ENCODE measurements around the gene CHI3L2.
"Not testable (repeated sequence)": the region's sequence is repeated elsewhere in the genome, so short reads cannot be mapped to it uniquely, and the experiment has no call there.

The CHI3L2 gene

DNA sequence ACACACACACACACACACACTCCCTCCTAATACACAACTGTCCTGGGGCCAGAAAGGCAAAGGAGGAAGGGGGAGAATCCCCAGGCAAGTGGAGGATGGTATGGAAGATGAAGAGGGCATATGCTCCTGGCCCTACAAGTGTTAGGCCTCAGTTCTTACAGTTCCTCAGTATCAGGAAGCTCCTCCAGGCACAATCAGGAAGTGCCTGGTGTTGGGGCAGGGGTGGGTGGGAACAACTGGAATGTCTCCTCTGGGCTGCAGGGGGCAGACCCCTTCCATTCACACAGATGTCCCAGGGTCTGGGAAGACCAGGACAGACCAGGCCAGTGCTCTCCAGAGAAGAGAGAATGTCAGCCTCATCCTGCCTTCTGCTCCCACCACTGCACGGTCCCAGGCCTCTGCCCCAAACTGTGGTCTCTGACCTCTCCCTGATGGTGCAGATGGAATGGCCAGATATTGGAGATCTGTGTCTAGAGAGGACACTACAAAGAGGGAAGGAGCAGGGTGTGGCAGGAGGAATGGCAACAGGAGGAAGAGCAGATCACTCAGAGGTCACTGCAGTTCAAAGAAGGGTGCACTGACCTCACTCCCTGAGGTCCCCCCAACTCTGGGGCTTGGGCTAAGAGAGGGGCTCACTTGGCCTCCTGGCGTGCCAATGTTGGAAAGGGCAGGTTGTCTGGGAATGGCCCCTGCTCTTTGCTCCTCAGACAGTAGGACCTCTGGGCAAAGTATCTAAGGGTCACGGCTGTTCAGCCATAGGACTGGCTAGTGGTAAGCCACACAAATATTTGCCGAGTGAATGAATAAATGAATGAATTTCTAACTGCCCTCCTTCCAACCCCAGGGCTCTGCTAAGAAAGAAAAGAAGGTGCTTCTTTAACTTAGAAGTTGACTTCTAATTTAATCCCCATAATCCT is 24.5 kb upstream of the CHI3L2 start:
- ATAC-seq: no peak

DNA sequence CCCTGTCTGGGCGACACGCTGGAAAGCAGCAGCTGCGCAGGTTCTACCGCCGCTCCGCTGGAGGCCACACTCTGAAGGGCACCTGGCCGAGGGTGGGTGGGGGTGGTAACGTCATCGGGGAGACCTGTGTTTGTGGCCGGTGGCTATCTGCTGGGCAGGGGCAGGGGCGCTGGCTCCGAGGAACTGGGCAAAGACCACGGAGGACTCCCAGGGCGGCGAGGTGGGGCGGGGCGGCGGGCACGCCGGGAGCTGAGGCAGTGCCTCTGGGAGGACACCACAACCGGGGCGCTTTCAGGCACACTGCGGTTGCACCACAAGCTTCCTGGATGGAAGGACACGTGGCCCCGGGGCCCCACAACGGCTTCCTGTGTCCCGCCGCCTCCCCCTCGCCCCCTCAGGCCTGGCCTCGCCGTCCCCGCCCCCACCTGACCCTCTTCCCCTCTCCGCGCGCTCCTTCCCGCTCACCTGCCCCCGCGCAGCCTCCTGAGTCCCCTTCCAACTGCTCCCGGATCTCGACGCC is 23.8 kb upstream of the CHI3L2 start:
- ATAC-seq: peak; percentile 40 to 42

DNA sequence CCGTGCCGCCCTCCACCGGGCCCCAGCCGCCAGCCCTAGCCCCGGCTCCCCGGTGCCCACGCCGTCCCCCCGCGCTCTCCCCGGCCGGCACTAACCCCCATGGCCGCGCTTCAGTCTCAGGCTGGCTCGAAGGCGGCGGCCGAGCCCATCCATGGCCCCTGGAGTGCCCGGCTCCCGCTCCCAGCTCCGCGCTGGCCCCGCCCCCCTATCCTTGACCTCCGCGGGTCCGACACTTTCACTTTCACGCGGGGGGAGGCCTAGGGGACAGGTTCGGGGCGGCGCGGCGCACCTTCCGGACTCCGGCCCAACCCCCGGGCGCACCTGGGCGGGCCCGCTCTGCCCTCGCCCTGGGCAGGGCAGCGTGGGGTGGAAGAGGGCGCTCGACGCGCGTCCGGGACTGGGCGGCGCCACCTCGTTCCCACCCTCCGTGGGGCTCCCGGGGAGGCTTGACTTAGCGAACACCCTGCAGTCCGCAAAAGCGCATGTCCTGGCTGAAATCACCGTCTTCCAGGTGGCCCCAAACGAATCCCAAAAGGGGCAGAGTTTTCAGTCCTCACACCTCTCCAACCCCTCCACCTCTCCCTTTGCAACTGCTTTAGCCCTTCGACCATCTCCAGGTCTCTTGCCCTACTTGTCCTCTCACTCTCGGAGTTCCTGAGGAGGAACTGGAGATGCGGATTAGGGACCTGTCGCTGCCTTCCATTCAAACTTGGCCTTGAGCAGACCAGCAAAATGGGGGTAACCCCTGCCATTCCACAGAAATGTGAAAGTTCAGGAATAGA is 23.1 kb upstream of the CHI3L2 start:
- peak; percentile 59 to 65 for ATAC-seq

DNA sequence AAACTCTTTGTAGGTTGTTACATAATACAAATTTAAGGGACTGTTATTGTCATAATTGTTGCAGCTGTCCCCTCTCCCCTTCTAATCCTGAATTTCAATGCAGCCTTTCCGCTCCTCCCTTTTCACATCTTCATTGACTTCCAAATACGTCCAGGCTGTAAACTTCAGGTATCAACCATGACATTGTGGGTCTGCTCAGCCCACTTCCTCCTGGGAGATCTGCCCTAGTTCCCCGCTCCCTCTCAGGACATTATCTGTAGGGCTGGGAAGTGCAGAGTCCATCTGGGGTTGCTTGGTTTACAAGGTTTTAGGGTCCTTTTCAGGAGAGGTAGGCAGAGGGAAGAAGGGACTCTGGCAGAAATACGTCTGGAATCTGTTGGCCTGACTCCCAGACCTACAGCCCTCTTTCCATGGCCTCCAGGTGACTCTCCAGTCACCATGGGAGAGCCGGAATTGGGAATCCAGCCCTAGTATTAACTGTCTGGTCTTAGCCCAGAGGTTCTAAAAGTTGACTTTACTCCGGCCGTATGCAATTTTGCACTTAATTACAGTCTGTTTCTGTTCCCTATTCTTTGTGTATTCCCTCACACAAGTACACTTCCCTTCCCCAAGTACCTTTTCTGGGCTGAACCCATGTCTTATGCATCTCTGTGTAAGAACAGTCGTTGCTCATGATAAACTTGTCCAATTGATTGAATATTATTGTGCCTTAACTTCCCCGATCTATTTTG is 22.4 kb upstream of the CHI3L2 start:
- ATAC-seq: no peak

DNA sequence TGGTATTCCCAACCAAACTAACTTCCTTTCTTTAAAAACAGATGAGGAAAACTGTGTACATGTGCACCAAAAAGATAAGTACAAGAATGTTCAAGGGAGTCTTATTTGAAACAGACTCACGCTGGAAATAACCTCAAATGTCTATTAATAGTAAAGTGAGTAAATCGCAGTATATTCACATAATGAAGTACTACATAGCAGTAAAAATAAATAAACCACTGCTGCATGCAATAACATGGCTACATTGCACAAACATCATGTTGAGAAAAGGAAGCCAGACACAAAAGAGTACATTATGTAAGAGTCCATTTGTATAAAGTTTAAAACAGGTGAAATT is 21.8 kb upstream of the CHI3L2 start:
- no peak for ATAC-seq

DNA sequence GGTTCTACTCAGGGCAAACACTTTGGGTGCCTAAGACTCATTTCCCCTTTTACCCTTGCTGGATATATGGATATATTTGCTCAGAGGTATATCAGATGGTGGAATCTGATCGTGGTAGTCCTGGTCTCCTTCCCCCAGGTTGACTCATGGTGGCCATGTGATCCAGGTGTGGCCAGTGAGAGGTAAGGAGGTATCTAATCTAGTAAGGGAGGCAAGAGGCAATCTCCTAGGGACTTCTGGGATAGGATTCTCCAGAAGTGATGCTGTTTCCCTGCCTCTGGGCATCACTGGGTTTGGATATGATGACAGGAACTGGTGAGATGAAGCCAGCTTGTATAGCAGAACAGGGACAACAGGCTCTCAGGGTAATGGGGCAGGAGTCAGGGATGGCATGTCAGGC is 18.6 kb upstream of the CHI3L2 start:
- ATAC-seq: no peak

DNA sequence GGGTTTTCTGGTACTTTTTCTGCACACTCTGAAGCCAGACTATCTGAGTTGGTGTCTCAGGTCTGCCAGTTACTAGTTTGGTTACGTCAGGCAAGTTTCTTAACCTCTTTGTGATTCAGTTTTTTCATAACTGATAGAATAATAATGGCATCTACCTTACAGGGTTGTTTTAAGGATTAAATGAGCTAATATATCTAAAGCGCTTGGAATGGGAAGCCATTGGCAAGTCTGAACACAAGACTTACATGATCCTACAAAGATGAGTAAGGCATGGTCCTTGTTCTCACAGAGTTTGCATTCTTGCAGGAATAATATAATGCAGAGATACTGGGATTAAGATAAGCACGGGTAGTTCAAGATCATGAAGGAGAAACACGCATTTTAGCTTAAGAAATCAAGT is 17.9 kb upstream of the CHI3L2 start:
- no peak for ATAC-seq

DNA sequence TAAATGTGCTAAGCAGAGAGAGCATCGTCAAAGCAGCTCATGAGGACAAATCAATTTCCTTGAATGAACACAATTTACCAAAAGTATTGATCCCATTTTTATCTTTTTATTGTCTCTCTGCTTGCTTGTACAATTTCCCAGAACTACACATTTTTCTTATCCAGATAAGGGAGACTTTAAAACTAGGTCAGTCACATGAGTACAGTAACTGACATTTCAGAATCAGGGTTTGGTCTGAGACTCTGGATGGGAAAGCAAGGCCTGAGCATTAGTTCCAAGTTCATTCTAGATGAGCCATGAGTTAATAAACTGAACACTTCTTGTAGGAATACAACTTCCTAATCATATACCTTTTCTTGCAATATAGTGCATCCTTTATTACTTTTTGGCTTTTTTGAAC is 15.6 kb upstream of the CHI3L2 start:
- no peak for ATAC-seq

DNA sequence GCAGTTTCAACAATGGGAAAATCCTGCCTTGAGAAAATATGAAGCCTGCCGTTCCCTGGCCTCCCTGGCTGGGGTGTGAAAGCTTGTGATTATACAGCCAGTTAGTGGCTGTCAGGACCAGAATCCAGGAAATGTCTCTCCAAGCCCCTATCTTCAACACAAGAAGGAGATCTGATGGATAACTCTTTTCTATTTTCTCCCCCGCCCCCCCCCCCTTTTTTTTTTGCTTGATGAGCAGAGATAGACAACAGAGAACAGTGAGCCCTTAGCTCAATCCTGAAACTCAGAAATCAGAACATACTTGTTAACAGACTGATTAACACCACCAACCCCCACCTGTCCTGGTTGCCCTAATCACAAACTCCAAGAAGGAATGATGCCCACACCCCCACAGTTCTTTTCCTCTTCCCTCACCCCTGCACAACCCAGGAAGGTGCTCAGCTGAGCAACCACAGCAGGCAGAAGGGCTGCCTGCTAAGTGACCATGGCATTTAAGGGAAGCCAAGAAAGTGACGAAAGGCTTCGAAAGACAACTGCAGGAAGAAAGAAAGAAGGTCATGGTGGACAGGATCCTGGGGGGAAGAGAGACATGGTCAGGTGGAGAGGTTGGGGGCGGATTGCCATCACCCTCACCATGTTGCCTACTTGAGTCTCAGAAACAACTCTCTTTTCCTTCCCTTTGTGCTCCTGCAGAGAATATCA is 14.7 kb upstream of the CHI3L2 start:
- no peak for ATAC-seq

DNA sequence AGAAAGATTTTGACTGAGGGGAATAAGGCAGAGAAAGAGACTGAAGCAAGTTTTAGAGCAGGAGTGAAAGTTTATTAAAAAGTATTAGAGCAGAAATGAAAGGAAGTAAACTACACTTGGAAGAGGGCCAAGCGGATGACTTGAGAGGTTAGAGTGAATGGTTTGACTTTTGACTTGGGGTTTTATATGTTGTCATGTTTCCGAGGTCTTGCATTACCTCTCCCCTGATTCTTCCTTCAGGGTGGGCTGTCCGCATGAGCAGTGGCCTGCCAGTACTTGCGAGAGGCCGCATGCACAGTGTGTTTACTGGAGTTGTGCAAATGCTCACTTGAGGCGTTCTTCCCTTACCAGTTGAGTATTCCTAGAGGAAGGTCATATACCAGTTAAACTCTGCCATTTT is 14.1 kb upstream of the CHI3L2 start:
- no peak for ATAC-seq

DNA sequence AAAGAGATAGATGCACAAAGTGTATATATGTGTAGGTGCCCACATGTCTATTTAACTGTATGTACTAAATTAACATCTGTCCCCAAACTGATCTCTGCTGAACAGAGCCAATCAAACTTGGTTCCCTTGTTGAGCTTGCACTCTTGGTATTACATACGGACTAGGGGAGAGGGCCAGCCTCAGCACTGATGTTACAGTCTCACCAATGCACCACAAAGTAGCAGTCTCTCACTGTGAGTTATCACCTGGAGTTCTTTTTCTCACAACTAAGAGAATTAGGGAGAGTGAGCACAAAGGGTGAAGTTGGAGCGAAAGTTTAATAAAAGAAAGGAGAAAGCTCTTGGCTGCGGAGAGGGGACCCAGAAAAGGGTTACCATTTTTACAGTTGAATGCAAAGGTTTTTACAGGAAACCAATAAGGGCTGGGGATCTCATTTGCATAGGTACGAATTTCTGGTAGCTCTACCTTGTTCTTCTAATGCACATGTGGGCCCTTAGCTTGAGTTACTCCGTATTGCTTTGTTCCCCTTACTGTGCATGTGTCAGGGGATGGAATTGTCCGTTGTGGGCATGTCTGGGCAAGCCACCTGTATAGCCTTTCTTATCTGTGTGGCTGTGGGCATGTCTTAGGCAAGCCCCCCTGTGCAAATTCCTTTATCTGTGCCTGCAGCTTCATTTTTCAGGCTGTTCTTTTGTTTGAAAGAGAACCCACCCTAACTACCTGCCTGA is 13.3 kb upstream of the CHI3L2 start:
- ATAC-seq: no peak

DNA sequence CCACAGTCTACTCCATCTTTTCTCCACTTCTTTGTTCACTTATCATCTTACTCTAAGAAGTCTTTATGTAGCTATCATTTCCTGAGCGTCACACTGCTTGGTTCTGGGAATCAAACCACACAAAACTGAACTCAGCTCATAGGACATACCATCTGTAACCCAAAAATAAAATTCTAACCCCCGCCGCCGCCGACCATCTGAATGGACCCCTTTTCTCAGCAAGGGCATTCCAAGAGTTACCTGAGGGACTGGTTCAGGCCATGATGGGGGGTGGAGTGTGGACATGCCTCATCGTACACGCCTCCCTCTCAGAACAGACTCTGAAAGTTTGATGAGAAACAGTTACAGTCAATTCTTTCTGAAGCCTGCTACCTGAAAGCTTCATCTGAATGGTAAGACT is 12.6 kb upstream of the CHI3L2 start:
- peak; percentile 31 to 39 for ATAC-seq

DNA sequence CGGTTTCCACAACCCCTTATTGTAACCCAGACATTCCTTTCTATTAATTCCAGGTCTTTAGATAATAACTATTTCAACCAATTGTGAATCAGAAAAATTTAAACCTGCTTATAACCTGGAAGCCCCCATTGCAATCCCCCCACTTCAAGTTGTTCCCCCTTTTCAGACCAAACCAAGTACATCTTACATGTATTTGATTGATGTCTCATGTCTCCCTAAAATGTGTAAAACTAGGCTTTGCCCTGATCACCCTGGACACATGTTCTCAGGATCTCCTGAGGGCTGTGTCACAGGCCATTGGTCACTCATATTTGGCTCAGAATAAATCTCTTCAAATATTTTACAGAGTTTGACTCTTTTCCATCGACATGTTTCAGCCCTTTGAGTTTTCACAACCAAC is 12.2 kb upstream of the CHI3L2 start:
- ATAC-seq: not testable (repeated sequence)

DNA sequence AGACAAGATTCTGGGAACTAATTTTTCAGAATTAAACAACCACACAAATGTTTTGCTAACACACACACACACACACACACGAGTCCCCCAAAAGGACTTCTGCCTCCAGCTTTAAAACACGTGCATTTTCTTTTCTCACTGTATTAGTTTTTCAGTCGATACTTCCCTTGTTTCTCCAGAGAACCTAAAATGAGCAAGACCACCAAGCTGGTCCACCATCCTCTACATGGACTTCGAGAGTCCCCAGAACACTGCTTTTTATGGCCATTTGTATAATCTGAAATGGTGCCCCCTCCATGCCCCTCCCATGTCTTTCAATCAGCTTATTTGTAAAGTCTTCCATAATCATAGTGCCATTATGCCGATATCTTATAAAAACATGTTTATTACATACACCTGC is 10.8 kb upstream of the CHI3L2 start:
- no peak for ATAC-seq

DNA sequence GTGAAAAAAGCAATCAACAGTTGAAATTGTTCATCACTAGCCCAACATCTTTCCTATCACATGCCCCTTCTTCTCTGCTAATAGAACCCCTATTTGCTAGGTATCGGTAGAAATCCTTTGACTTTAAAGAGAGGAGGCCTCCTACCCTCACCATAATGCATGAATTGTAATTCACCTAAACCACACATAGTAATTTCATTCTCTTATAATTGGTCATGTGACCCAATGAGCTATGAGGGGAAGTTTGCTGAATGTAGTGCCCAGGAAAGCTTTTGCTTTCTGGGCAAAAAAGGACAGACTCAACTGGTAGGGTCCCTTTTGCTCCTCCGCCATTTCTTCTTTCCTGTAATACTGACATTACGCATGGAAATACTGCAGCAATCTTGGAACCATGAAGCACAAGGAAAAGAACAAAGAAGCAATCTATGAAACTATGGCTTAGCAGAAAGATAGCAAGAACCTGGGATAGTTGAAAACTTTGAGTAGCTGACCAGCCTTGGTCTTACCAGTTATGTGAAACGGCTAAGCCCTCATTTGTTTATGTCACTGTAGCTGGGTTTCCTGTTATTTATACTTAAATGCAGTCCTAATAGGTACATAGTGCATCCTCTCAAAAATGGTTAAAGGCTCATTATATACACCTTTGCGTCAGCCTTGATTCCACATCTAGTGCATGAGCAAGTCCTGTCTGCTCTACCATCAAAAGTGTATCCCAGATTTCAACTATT is 10.2 kb upstream of the CHI3L2 start:
- peak; percentile 25 to 33 for ATAC-seq

DNA sequence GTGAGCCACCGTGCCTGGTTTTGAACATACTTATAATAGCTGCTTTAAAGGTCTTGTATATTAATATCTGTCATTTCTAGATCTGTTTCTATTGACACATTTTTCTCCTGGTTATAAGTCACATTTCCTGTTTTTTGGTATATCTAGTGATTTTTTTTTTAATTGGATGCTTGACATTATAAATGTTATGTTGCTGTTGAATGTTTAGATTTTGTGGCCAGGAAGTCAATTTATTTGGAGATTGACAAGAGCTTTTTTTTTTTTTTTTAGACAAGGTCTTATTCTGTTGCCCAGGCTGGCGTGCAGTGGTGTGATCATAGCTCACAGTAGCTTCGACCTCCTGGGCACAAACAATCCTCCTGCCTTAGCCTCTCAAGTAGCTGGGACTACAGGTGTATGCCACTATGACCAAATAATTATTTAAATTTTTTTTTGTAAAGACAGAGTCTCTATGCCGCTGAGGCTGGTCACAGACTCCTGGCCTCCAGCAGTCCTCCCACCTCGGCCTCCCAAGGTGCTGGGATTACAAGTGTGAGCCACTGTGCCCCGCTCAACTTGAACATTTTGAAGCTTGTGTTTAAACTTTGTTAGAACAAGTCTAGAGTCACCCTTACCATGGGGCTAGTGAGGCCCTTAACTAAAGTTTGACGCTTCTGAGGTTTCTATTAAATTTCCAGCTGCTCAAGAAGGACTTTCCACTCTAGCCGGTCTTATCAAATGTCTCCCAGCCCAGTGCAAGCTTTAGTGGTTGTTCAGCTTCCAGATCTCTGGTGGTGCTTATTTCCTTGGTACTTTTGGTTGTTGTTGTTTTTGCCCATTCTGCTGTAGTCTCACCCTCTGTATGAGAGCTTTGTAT is 8.6 kb upstream of the CHI3L2 start:
- ATAC-seq: no peak

DNA sequence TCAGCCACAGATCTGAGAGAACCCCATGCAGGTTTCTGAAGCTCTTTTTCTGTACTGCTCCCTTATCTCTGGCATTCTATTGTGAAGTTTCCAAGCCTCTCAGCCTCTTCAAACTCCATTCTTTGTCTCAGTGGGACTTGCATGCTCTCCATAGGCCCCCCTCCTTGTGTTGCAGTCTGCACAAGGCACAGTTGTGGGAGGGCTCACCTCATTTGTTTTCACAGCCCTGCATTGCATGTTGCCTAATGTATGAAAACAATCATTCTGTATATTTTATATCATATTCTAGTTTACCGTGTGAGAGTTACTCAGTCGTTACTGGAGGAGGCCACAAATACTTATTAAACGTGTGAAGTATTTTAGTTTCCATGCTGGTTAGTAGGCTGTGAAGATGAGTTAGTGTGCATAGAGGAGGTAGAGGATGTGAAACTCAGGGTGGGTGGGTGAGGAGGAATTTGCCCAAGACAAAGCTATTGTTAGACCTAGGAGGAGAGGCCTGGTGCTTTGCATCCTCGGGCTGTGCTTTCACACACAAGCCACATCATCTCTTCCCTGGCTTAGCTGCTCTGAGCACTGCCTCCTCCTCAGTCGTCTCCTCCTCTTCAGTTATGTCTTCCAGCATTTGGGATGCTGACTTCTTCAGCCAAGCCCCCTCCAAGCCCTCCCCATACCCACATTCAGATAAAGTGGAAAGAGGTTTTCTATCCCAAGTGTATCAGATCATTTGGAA is 7.8 kb upstream of the CHI3L2 start:
- peak; percentile 46 to 47 for ATAC-seq

DNA sequence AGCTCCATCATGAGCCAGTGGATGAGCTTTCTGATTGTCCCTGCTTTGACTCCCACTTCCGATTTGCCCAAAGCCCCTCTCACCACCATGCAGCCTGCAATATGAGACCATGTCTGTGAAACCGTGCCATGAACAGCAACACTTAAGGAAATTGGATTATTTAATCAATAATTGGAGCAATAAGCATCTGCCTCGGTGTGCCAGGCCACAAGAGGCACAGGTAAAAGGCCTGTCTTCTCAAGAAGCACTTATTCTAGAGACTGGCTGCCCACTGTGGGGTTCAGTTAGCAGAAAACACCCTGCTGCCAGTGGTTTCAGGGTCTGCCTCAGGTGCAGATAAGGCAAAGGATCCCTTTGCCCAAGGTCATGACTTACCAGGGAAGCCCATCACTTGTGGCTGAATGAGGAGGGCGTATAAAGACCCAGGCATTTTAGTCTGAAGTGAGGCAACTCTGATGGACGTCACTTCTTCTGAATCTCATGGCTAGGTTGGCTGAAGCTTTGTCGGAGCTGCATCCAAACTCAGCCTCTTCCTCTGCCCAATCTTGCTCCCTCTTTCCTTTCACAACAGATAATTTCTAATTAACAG is 7.1 kb upstream of the CHI3L2 start:
- no peak for ATAC-seq

DNA sequence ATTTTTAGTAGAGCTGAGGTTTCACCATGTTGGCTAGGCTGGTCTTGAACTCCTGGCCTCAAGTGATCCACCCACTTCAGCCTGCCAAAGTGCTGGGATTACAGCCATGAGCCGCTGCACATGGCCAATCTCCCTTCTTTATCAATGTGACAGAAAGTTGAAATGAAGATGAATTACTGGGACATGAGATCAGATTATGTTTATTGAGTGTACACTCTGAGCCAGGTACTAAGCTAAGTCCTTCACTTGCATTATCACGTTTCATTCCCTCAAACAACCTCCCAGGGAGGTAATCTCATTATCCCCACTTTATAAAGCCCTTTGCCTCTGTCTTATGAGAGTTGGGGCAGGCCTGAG is 6.3 kb upstream of the CHI3L2 start:
- ATAC-seq: no peak

All from activated CD4-positive, CD25-positive, alpha-beta regulatory T cell treated with anti-CD3 and anti-CD28 coated beads, Interleukin-2, amount 50 U/mL, for 24 hours (primary cell).